C4-2B (cell line): ENCODE results near the gene ST8SIA6.
A peak's percentile ranks its signal among the peaks of the same experiment; 100 is the strongest.

Experiments used
- H3K27ac ChIP-seq: fragments of 450-650 bp; 2 replicates; pipeline ENCODE4 v1.5.1; 2017
- CTCF ChIP-seq: fragments of 450-650 bp; conservative IDR thresholded peaks from 2 replicates; pipeline ENCODE4 v1.5.1; 2017; ENCODE audit warnings: mild to moderate bottlenecking
- ZFX ChIP-seq: fragments of 450-650 bp; IDR thresholded peaks from 2 replicates; pipeline ENCODE4 v1.6.1; 2017

ST8SIA6 gene

GRCh38 chr10:17430647-17431355, 23.6 kb downstream of the ST8SIA6 start:
- no peak overlapping the region for H3K27ac ChIP-seq

GRCh38 chr10:17429490-17429889, 24.9 kb downstream of the ST8SIA6 start:
- no peak for TF ChIP-seq ZFX
- TF ChIP-seq CTCF = no peak
- H3K27ac ChIP-seq = no peak overlapping the region

More at GRCh38 chr10:17430647-17431355, 23.6 kb downstream of the ST8SIA6 start:
- TF ChIP-seq CTCF (peak; percentile 97), ZFX (no peak)

GRCh38 chr10:17428351-17429097, 25.9 kb downstream of the ST8SIA6 start:
- TF ChIP-seq ZFX (no peak), CTCF (no peak)
- no peak overlapping the region for H3K27ac ChIP-seq

- no peak overlapping the region for H3K27ac ChIP-seq
- TF ChIP-seq CTCF = no peak
- TF ChIP-seq ZFX = no peak
Measured at GRCh38 chr10:17427666-17428350, 26.6 kb downstream of the ST8SIA6 start.

- no peak for TF ChIP-seq CTCF
- no peak for TF ChIP-seq ZFX
- no peak overlapping the region for H3K27ac ChIP-seq
Measured at GRCh38 chr10:17427201-17427600, 27.2 kb downstream of the ST8SIA6 start.

GRCh38 chr10:17426263-17426750, 28.1 kb downstream of the ST8SIA6 start:
- TF ChIP-seq ZFX (no peak), CTCF (no peak)

More at GRCh38 chr10:17426263-17426750, 28.1 kb downstream of the ST8SIA6 start:
- H3K27ac ChIP-seq = no peak overlapping the region
